GM18517 (cell line): Measurements from ENCODE around the gene GNL3.
A peak's percentile ranks its signal among the peaks of the same experiment; 100 is the strongest.
"Not testable (repeated sequence)": the region's sequence is repeated elsewhere in the genome, so short reads cannot be mapped to it uniquely, and the experiment has no call there.

ENCODE experiments used
- ATAC-seq: cut with Tn5 transposase; IDR thresholded peaks from one replicate; pipeline ENCODE4 v1.9.1; 2021; ENCODE audit warnings: mild to moderate bottlenecking, moderate library complexity; ENCODE audit not compliant: unreplicated experiment

GNL3 gene, protein sequence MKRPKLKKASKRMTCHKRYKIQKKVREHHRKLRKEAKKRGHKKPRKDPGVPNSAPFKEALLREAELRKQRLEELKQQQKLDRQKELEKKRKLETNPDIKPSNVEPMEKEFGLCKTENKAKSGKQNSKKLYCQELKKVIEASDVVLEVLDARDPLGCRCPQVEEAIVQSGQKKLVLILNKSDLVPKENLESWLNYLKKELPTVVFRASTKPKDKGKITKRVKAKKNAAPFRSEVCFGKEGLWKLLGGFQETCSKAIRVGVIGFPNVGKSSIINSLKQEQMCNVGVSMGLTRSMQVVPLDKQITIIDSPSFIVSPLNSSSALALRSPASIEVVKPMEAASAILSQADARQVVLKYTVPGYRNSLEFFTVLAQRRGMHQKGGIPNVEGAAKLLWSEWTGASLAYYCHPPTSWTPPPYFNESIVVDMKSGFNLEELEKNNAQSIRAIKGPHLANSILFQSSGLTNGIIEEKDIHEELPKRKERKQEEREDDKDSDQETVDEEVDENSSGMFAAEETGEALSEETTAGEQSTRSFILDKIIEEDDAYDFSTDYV

DNA sequence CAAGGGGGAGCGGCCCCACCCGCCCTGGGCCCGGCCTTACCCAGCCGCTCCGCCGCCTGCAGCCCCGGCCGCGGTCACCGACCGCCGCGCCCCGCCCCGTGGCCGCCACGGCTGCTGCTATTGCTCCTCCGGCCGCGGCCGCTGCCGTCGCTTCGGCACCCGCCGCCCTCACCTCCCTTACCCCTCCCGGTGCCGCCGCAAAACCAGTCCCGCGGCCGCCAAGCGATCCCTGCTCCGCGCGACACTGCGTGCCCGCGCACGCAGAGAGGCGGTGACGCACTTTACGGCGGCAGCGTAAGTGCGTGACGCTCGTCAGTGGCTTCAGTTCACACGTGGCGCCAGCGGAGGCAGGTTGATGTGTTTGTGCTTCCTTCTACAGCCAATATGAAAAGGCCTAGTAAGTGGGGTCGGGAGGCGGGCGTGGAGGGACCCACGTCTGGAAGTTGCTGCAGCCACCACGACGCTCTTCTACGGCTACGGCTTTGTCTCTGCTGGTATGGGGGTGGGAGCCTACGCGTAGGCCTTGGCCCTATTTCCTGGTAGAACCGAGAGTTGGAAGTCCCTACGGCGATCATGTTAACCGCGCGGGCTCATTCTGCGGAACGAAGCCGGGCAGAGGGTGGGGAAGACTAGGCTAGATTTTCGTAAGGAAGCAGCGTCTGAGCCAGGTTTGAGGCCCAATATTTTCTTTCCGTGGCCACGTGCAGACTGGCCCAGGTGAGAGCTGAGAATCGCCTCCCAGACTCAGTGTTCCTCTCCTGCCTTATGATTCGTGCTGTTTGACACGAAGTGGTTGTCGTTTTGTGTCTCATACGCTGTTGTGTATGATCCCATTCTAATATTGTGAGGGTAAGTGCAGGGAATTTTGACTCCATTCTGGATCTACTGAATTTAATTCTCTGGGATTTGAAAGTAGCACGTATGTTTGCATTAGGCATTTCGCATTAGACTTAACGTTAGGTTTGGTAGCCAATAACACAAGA, at the start of gene GNL3, which contains the start of gene PBRM1:
TSS of gene GNL3 (plus strand) at position 324 of the 983 bp plus-strand sequence. CDS start at position 385, 61 bp downstream.
TSS of gene PBRM1 (minus strand) at position 205 of the 983 bp plus-strand sequence.
- peak; percentile 68 for ATAC-seq

GRCh38 chr3:52636673-52637072, 49.2 kb upstream of the GNL3 start:
- no peak for ATAC-seq

DNA sequence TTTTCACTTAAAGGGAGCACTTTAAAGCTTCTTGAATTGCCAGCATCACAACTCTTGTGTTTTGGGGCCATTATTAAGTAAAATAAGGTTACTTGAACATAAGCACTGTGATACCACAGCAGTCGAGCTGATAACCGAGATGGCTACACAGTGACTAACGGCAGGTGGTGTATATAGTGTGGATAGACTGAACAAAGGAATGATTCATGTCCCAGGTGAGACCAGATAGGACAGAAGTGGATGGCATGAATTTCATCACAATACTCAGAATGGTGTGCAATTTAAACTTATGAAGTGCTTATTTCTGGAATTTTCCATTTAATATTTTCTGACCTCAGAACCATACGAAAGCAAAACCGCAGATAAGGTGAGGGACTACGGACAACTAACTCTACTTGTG, 40.3 kb upstream of the GNL3 start:
- no peak for ATAC-seq

- ATAC-seq = no peak
Observed at GRCh38 chr3:52649461-52650210, 36.2 kb upstream of the GNL3 start.

- ATAC-seq = no peak
Observed at GRCh38 chr3:52650439-52650838, 35.4 kb upstream of the GNL3 start.

DNA sequence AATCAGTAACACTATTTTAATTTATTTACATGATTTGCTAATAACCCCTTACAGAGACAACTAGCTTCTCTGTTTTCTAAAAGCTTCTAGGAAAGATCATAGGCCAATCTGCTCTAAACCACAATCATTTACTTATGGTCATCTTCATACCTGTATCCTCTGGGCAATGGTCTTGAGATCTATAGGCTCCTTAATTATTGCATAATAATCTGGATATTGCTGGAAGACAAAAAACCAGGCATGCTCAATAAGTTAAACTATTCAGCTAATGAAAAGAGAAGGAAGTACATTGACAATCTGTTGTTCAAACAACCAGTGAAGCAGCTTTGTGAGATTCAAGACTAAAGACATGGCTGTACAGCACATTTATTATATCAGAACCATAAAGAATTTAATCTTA, 34.2 kb upstream of the GNL3 start:
- ATAC-seq = no peak

- no peak for ATAC-seq
Observed at GRCh38 chr3:52655895-52656294, 29.9 kb upstream of the GNL3 start.

DNA sequence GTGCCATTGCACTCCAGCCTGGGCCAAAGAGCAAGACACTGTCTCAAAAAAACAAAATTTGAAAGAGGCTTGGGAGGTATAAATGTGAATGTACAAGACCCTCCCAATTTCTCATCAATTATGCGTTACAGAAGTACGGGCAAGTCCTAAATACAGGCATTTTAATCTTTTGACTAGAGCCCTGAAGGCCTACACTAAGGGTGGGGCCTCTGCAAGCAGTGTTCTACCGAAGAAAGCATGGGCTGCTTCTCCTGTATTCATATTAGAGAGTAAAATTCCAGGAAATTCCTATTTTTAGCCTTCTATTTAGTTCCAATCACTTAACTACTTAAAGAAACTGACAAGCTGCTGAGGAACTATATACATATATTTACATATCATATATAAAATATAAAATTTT, 25.8 kb upstream of the GNL3 start:
- no peak for ATAC-seq

GRCh38 chr3:52663098-52663497, 22.7 kb upstream of the GNL3 start:
- ATAC-seq = no peak

GRCh38 chr3:52670621-52671521, 15.0 kb upstream of the GNL3 start:
- peak; percentile 68 for ATAC-seq

DNA sequence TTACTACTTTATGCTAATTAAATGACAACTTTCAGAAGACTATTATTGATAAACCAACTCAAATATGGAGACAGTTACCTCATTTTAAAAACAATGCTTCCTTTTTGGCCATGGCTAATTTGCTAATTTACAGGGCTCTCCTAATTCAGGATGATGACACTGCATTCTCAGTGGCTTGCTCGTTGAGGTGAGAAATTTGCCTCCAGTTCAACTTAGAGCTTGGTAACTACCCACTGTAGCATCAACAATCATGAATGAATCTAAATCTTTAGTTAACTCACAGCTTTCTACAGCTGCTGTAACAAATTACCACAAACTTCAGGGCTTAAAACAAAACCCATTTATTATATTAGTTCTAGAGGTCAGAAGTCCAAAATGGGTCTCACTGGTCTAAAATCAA, 14.2 kb upstream of the GNL3 start:
- no peak for ATAC-seq

- not testable (repeated sequence) for ATAC-seq
Observed at GRCh38 chr3:52676201-52676600, 9.6 kb upstream of the GNL3 start.

GRCh38 chr3:52678265-52679198, 7.3 kb upstream of the GNL3 start:
- ATAC-seq = no peak

DNA sequence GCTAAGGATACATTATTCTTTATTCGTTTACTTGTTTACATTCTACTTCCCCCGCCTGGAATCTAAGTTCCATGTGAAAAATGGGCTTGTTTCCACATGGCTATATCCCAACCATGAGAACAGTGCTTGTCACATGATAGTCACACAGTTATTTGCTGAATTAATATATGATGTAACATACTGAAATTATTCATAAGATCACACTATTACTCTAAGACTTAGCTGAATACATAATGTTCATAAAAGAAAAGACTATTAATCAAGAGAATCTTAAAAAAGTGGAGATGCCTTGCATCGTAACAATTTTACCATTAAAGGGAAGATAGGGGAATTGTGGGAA, 6.7 kb upstream of the GNL3 start:
- ATAC-seq = no peak

DNA sequence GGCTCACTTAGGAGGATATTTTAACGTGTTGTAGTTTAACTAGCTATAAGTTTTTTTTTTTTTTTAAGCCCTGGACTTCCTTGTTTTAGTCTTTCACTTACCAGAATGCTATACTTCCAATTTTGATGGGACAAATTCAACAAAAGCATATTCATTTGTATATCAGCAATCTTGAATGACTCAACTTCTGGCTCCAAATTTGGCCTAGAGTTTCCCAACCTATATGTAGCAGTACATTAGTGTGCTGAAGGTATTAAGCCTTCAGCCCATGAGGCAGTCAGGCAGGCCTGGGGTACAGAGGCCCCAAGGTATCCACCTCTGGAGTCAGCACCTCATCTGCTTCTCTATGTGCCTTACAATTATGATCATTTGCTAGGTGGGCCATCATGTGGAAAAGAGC, 6.0 kb upstream of the GNL3 start:
- ATAC-seq = no peak

GRCh38 chr3:52681596-52681995, 4.2 kb upstream of the GNL3 start:
- ATAC-seq = no peak

- ATAC-seq = no peak
Observed at GRCh38 chr3:52682016-52682415, 3.8 kb upstream of the GNL3 start.

DNA sequence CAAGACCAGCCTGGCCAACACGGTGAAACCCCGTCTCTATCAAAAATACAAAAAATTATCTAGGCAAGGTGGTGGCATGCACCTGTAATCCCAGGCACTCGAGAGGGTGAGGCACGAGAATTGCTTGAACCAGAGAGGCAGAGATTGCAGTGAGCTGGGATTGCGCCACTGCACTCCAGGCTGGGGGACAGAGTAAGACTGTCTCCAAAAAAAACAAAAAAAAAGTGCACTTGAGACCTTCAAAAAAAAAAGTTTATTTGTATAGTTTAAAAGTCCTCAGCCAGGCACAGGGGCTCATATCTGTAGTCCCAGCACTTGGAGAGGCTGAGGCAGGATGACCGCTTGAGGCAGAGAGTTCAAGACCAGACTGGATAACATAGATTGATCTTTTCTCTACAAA, 2.2 kb upstream of the GNL3 start:
- ATAC-seq = no peak

- no peak for ATAC-seq
Observed at GRCh38 chr3:52684184-52684583, 1.6 kb upstream of the GNL3 start.
